Measurements from ENCODE around the gene ACSL4.

The ACSL4 gene

GRCh38 chrX:109626637-109627036 is 106.4 kb downstream of the ACSL4 start:
- H3K9ac ChIP-seq (ENCODE audit: low read length): no peak overlapping the region
- no peak overlapping the region for H3K18ac ChIP-seq (ENCODE audit: low read length)
- no peak overlapping the region for H2BK15ac ChIP-seq (replicated peaks; ENCODE audit: low read depth)
- H3K27ac ChIP-seq (ENCODE audit: low read depth, low read length): no peak overlapping the region
- no peak for DNase-seq
- no peaks in the 10 kb centered on the region for H3K79me2 ChIP-seq (ENCODE audit: control insufficient read depth, insufficient read depth, low read length)
- no peak overlapping the region for H3K56ac ChIP-seq (ENCODE audit: low read length)
- H2BK120ac ChIP-seq (ENCODE audit: low read depth, low read length): no peak overlapping the region
- H3K4me2 ChIP-seq (ENCODE audit: low read length): no peak overlapping the region
- no peak overlapping the region for H4K8ac ChIP-seq (ENCODE audit: low read depth, low read length)
- no peaks in the 10 kb centered on the region for H3K27me3 ChIP-seq (ENCODE audit: insufficient read depth, low read length, poor library complexity)
- WGBS (ENCODE audit: extremely low coverage, insufficient coverage, low lambda C conversion rate): no CpG with 5 or more reads among the region's 4 CpGs
- no peaks in the 10 kb centered on the region for H3K36me3 ChIP-seq (ENCODE audit: control insufficient read depth, insufficient read depth, low read length)
- H3K4me3 ChIP-seq (ENCODE audit: low read length): no peak overlapping the region
- H4K5ac ChIP-seq (ENCODE audit: low read length): no peak overlapping the region
- H3K79me1 ChIP-seq (ENCODE audit: low read length): no peaks in the 10 kb centered on the region
- no peak overlapping the region for H2AK5ac ChIP-seq (ENCODE audit: low read length)
- no peak overlapping the region for H3K23ac ChIP-seq (ENCODE audit: low read length)
- no peak overlapping the region for H3K4ac ChIP-seq (ENCODE audit: low read depth, low read length)
- no peak overlapping the region for H2BK5ac ChIP-seq (ENCODE audit: low read length)
- H3K4me1 ChIP-seq (ENCODE audit: control insufficient read depth, low read depth, low read length): no peaks in the 10 kb centered on the region

GRCh38 chrX:109624641-109625616 is 108.1 kb downstream of the ACSL4 start, which contains the start of gene KCNE5:
Gene KCNE5 (minus strand): TSS chrX:109625172. CDS start chrX:109625020, 152 bp downstream.
- no peak within 1 kb of the TSS for H2BK15ac ChIP-seq (replicated peaks; ENCODE audit: low read depth)
- no peaks in the 10 kb centered on the region for H3K36me3 ChIP-seq (ENCODE audit: control insufficient read depth, insufficient read depth, low read length)
- no peak within 1 kb of the TSS for H3K18ac ChIP-seq (ENCODE audit: low read length)
- peak within 1 kb of the TSS; percentile 53 for H3K9ac ChIP-seq (ENCODE audit: low read length)
- no peak within 1 kb of the TSS for H2BK120ac ChIP-seq (ENCODE audit: low read depth, low read length)
- no peak within 1 kb of the TSS for H4K8ac ChIP-seq (ENCODE audit: low read depth, low read length)
- peak; percentile 73 for DNase-seq
- H3K56ac ChIP-seq (ENCODE audit: low read length): peak within 1 kb of the TSS; percentile 64
- H3K27me3 ChIP-seq (ENCODE audit: insufficient read depth, low read length, poor library complexity): no peaks in the 10 kb centered on the region
- WGBS (ENCODE audit: extremely low coverage, insufficient coverage, low lambda C conversion rate): no CpG with 5 or more reads among the region's 79 CpGs
- no peak within 1 kb of the TSS for H4K5ac ChIP-seq (ENCODE audit: low read length)
- H3K23ac ChIP-seq (ENCODE audit: low read length): no peak within 1 kb of the TSS
- no peaks in the 10 kb centered on the region for H3K79me1 ChIP-seq (ENCODE audit: low read length)
- no peak within 1 kb of the TSS for H3K27ac ChIP-seq (ENCODE audit: low read depth, low read length)
- no peaks in the 10 kb centered on the region for H3K79me2 ChIP-seq (ENCODE audit: control insufficient read depth, insufficient read depth, low read length)
- no peak within 1 kb of the TSS for H3K4me3 ChIP-seq (ENCODE audit: low read length)
- H2BK5ac ChIP-seq (ENCODE audit: low read length): no peak within 1 kb of the TSS
- no peak within 1 kb of the TSS for H2AK5ac ChIP-seq (ENCODE audit: low read length)
- H3K4me2 ChIP-seq (ENCODE audit: low read length): peak within 1 kb of the TSS; percentile 36
- no peaks in the 10 kb centered on the region for H3K4me1 ChIP-seq (ENCODE audit: control insufficient read depth, low read depth, low read length)
- no peak within 1 kb of the TSS for H3K4ac ChIP-seq (ENCODE audit: low read depth, low read length)

- Histone ChIP-seq H4K5ac (ENCODE audit: low read length) (no peak overlapping the region), H3K4me3 (ENCODE audit: low read length) (no peak overlapping the region), H3K4me1 (ENCODE audit: control insufficient read depth, low read depth, low read length) (no peaks in the 10 kb centered on the region), H3K79me1 (ENCODE audit: low read length) (no peaks in the 10 kb centered on the region), H4K8ac (ENCODE audit: low read depth, low read length) (no peak overlapping the region), H2BK15ac (replicated peaks; ENCODE audit: low read depth) (no peak overlapping the region), H3K4ac (ENCODE audit: low read depth, low read length) (no peak overlapping the region), H3K23ac (ENCODE audit: low read length) (no peak overlapping the region), H2AK5ac (ENCODE audit: low read length) (no peak overlapping the region), H3K18ac (ENCODE audit: low read length) (no peak overlapping the region), H3K4me2 (ENCODE audit: low read length) (no peak overlapping the region), H3K27me3 (ENCODE audit: insufficient read depth, low read length, poor library complexity) (no peaks in the 10 kb centered on the region), H2BK120ac (ENCODE audit: low read depth, low read length) (no peak overlapping the region), H3K36me3 (ENCODE audit: control insufficient read depth, insufficient read depth, low read length) (no peaks in the 10 kb centered on the region), H2BK5ac (ENCODE audit: low read length) (no peak overlapping the region), H3K79me2 (ENCODE audit: control insufficient read depth, insufficient read depth, low read length) (no peaks in the 10 kb centered on the region), H3K9ac (ENCODE audit: low read length) (no peak overlapping the region), H3K27ac (ENCODE audit: low read depth, low read length) (no peak overlapping the region), H3K56ac (ENCODE audit: low read length) (no peak overlapping the region)
- WGBS (ENCODE audit: extremely low coverage, insufficient coverage, low lambda C conversion rate): no CpG with 5 or more reads among the region's 8 CpGs
- peak; percentile 0 for DNase-seq
Measured at GRCh38 chrX:109623997-109624396, 109.1 kb downstream of the ACSL4 start.

GRCh38 chrX:109622270-109622669 is 110.8 kb downstream of the ACSL4 start:
- Histone ChIP-seq H4K8ac (ENCODE audit: low read depth, low read length) (no peak overlapping the region), H3K27ac (ENCODE audit: low read depth, low read length) (no peak overlapping the region), H3K4me3 (ENCODE audit: low read length) (no peak overlapping the region), H2BK5ac (ENCODE audit: low read length) (no peak overlapping the region), H3K4me2 (ENCODE audit: low read length) (no peak overlapping the region), H2AK5ac (ENCODE audit: low read length) (no peak overlapping the region), H3K4me1 (ENCODE audit: control insufficient read depth, low read depth, low read length) (no peaks in the 10 kb centered on the region), H3K27me3 (ENCODE audit: insufficient read depth, low read length, poor library complexity) (no peaks in the 10 kb centered on the region), H2BK120ac (ENCODE audit: low read depth, low read length) (no peak overlapping the region), H3K79me2 (ENCODE audit: control insufficient read depth, insufficient read depth, low read length) (no peaks in the 10 kb centered on the region), H4K5ac (ENCODE audit: low read length) (no peak overlapping the region), H3K9ac (ENCODE audit: low read length) (no peak overlapping the region), H2BK15ac (replicated peaks; ENCODE audit: low read depth) (no peak overlapping the region), H3K56ac (ENCODE audit: low read length) (no peak overlapping the region), H3K18ac (ENCODE audit: low read length) (no peak overlapping the region), H3K4ac (ENCODE audit: low read depth, low read length) (no peak overlapping the region), H3K79me1 (ENCODE audit: low read length) (no peaks in the 10 kb centered on the region), H3K36me3 (ENCODE audit: control insufficient read depth, insufficient read depth, low read length) (no peaks in the 10 kb centered on the region), H3K23ac (ENCODE audit: low read length) (no peak overlapping the region)
- DNase-seq: no peak
- WGBS (ENCODE audit: extremely low coverage, insufficient coverage, low lambda C conversion rate): no CpG with 5 or more reads among the region's 4 CpGs

GRCh38 chrX:109619771-109620170 is 113.3 kb downstream of the ACSL4 start:
- no CpG with 5 or more reads among the region's 3 CpGs for WGBS (ENCODE audit: extremely low coverage, insufficient coverage, low lambda C conversion rate)
- no peak overlapping the region for H3K4me3 ChIP-seq (ENCODE audit: low read length)
- H2AK5ac ChIP-seq (ENCODE audit: low read length): no peak overlapping the region
- H3K4ac ChIP-seq (ENCODE audit: low read depth, low read length): no peak overlapping the region
- H3K36me3 ChIP-seq (ENCODE audit: control insufficient read depth, insufficient read depth, low read length): no peaks in the 10 kb centered on the region
- no peak overlapping the region for H2BK5ac ChIP-seq (ENCODE audit: low read length)
- H3K4me1 ChIP-seq (ENCODE audit: control insufficient read depth, low read depth, low read length): no peaks in the 10 kb centered on the region
- no peak overlapping the region for H3K56ac ChIP-seq (ENCODE audit: low read length)
- no peak overlapping the region for H2BK15ac ChIP-seq (replicated peaks; ENCODE audit: low read depth)
- no peaks in the 10 kb centered on the region for H3K79me1 ChIP-seq (ENCODE audit: low read length)
- no peak overlapping the region for H3K9ac ChIP-seq (ENCODE audit: low read length)
- H4K5ac ChIP-seq (ENCODE audit: low read length): no peak overlapping the region
- H3K27me3 ChIP-seq (ENCODE audit: insufficient read depth, low read length, poor library complexity): no peaks in the 10 kb centered on the region
- no peak overlapping the region for H3K27ac ChIP-seq (ENCODE audit: low read depth, low read length)
- peak; percentile 13 for DNase-seq
- H3K79me2 ChIP-seq (ENCODE audit: control insufficient read depth, insufficient read depth, low read length): no peaks in the 10 kb centered on the region
- H3K18ac ChIP-seq (ENCODE audit: low read length): no peak overlapping the region
- H3K4me2 ChIP-seq (ENCODE audit: low read length): no peak overlapping the region
- H3K23ac ChIP-seq (ENCODE audit: low read length): no peak overlapping the region
- no peak overlapping the region for H2BK120ac ChIP-seq (ENCODE audit: low read depth, low read length)
- H4K8ac ChIP-seq (ENCODE audit: low read depth, low read length): no peak overlapping the region

All from mesendoderm (in vitro differentiated cells).